ENCODE data around the gene GNB4.

GNB4 gene

GRCh38 chr3:179452176-179452564 lies 900 bp upstream of the GNB4 start:
- Mint-ChIP-seq H3K27ac (no peak overlapping the region), H3K4me3 (peak overlapping the region; percentile 74)
- DNase-seq (ENCODE audit: low spot score in 2 of 2), result no peak

GRCh38 chr3:179450901-179451264 lies 387 bp downstream of the GNB4 start:
- H3K36me3 Mint-ChIP-seq, result no peaks in the 10 kb centered on the region
- ATAC-seq (peak; percentile 61), DNase-seq (ENCODE audit: low spot score in 2 of 2) (no peak)
- no peak overlapping the region for H3K27ac Mint-ChIP-seq
- H3K9me3 Mint-ChIP-seq, result no peaks in the 10 kb centered on the region
- peaks cover 11% of the 10 kb centered on the region for H3K4me1 Mint-ChIP-seq
- H3K4me3 Mint-ChIP-seq, result peak overlapping the region; percentile 65

More at GRCh38 chr3:179452176-179452564, 900 bp upstream of the GNB4 start:
- H3K9me3 Mint-ChIP-seq, result no peaks in the 10 kb centered on the region
- H3K36me3 Mint-ChIP-seq, result no peaks in the 10 kb centered on the region
- no peak for ATAC-seq
- peaks cover 11% of the 10 kb centered on the region for H3K4me1 Mint-ChIP-seq

GRCh38 chr3:179450261-179450701 lies 989 bp downstream of the GNB4 start:
- ATAC-seq, result no peak
- Mint-ChIP-seq H3K36me3 (no peaks in the 10 kb centered on the region), H3K9me3 (no peaks in the 10 kb centered on the region), H3K27ac (no peak overlapping the region), H3K4me1 (peaks cover 11% of the 10 kb centered on the region), H3K4me3 (peak overlapping the region; percentile 65)
- DNase-seq (ENCODE audit: low spot score in 2 of 2), result no peak

- H3K4me1 Mint-ChIP-seq, result peaks cover 11% of the 10 kb centered on the region
- ATAC-seq, result no peak
- H3K27ac Mint-ChIP-seq, result no peak overlapping the region
- no peak for DNase-seq (ENCODE audit: low spot score in 2 of 2)
- no peaks in the 10 kb centered on the region for H3K36me3 Mint-ChIP-seq
- H3K9me3 Mint-ChIP-seq, result no peaks in the 10 kb centered on the region
- peak overlapping the region; percentile 65 for H3K4me3 Mint-ChIP-seq
Measured at GRCh38 chr3:179449636-179450035, 1.6 kb downstream of the GNB4 start.

GRCh38 chr3:179447251-179447650 lies 4.0 kb downstream of the GNB4 start:
- H3K4me1 Mint-ChIP-seq, result peaks cover 11% of the 10 kb centered on the region
- ATAC-seq, result no peak
- H3K27ac Mint-ChIP-seq, result no peak overlapping the region
- no peaks in the 10 kb centered on the region for H3K36me3 Mint-ChIP-seq
- DNase-seq (ENCODE audit: low spot score in 2 of 2), result no peak
- H3K4me3 Mint-ChIP-seq, result no peak overlapping the region
- no peaks in the 10 kb centered on the region for H3K9me3 Mint-ChIP-seq

- ATAC-seq (no peak), DNase-seq (ENCODE audit: low spot score in 2 of 2) (no peak)
- Mint-ChIP-seq H3K27ac (no peak overlapping the region), H3K4me3 (no peak overlapping the region), H3K9me3 (no peaks in the 10 kb centered on the region), H3K4me1 (peaks cover 7% of the 10 kb centered on the region), H3K36me3 (no peaks in the 10 kb centered on the region)
Measured at GRCh38 chr3:179446501-179446900, 4.8 kb downstream of the GNB4 start.

GRCh38 chr3:179438841-179439240 lies 12.4 kb downstream of the GNB4 start:
- no peaks in the 10 kb centered on the region for H3K36me3 Mint-ChIP-seq
- H3K4me3 Mint-ChIP-seq, result no peak overlapping the region
- H3K9me3 Mint-ChIP-seq, result no peaks in the 10 kb centered on the region
- H3K27ac Mint-ChIP-seq, result no peak overlapping the region
- no peak for DNase-seq (ENCODE audit: low spot score in 2 of 2)
- H3K4me1 Mint-ChIP-seq, result no peaks in the 10 kb centered on the region
- ATAC-seq, result no peak

- Mint-ChIP-seq H3K9me3 (no peaks in the 10 kb centered on the region), H3K4me3 (no peak overlapping the region), H3K36me3 (no peaks in the 10 kb centered on the region), H3K4me1 (no peaks in the 10 kb centered on the region), H3K27ac (no peak overlapping the region)
- ATAC-seq (no peak), DNase-seq (ENCODE audit: low spot score in 2 of 2) (no peak)
Measured at GRCh38 chr3:179436517-179436916, 14.8 kb downstream of the GNB4 start.

- ATAC-seq, result no peak
- Mint-ChIP-seq H3K9me3 (no peaks in the 10 kb centered on the region), H3K4me3 (no peak overlapping the region), H3K4me1 (no peaks in the 10 kb centered on the region), H3K27ac (no peak overlapping the region), H3K36me3 (no peaks in the 10 kb centered on the region)
- no peak for DNase-seq (ENCODE audit: low spot score in 2 of 2)
Measured at GRCh38 chr3:179432451-179432850, 18.8 kb downstream of the GNB4 start.

GRCh38 chr3:179432021-179432420 lies 19.2 kb downstream of the GNB4 start:
- H3K4me3 Mint-ChIP-seq, result no peak overlapping the region
- no peaks in the 10 kb centered on the region for H3K36me3 Mint-ChIP-seq
- no peaks in the 10 kb centered on the region for H3K9me3 Mint-ChIP-seq
- no peaks in the 10 kb centered on the region for H3K4me1 Mint-ChIP-seq
- no peak overlapping the region for H3K27ac Mint-ChIP-seq
- ATAC-seq (no peak), DNase-seq (ENCODE audit: low spot score in 2 of 2) (no peak)

GRCh38 chr3:179430277-179430870 lies 20.9 kb downstream of the GNB4 start:
- DNase-seq (ENCODE audit: low spot score in 2 of 2) (no peak), ATAC-seq (no peak)
- H3K36me3 Mint-ChIP-seq, result no peaks in the 10 kb centered on the region
- no peaks in the 10 kb centered on the region for H3K9me3 Mint-ChIP-seq
- H3K4me1 Mint-ChIP-seq, result no peaks in the 10 kb centered on the region
- no peak overlapping the region for H3K4me3 Mint-ChIP-seq
- no peak overlapping the region for H3K27ac Mint-ChIP-seq

GRCh38 chr3:179428876-179429548 lies 22.3 kb downstream of the GNB4 start:
- H3K4me1 Mint-ChIP-seq, result no peaks in the 10 kb centered on the region
- no peak overlapping the region for H3K27ac Mint-ChIP-seq
- no peaks in the 10 kb centered on the region for H3K9me3 Mint-ChIP-seq
- H3K36me3 Mint-ChIP-seq, result no peaks in the 10 kb centered on the region
- no peak overlapping the region for H3K4me3 Mint-ChIP-seq
- no peak for DNase-seq (ENCODE audit: low spot score in 2 of 2)
- no peak for ATAC-seq

GRCh38 chr3:179425075-179425474 lies 26.2 kb downstream of the GNB4 start:
- DNase-seq (ENCODE audit: low spot score in 2 of 2) (no peak), ATAC-seq (no peak)
- Mint-ChIP-seq H3K9me3 (no peaks in the 10 kb centered on the region), H3K4me3 (no peak overlapping the region), H3K36me3 (no peaks in the 10 kb centered on the region), H3K4me1 (no peaks in the 10 kb centered on the region), H3K27ac (no peak overlapping the region)

- no peak for ATAC-seq
- H3K4me3 Mint-ChIP-seq, result no peak overlapping the region
- H3K27ac Mint-ChIP-seq, result no peak overlapping the region
- H3K9me3 Mint-ChIP-seq, result no peaks in the 10 kb centered on the region
- H3K4me1 Mint-ChIP-seq, result no peaks in the 10 kb centered on the region
- DNase-seq (ENCODE audit: low spot score in 2 of 2), result no peak
- no peaks in the 10 kb centered on the region for H3K36me3 Mint-ChIP-seq
Measured at GRCh38 chr3:179421500-179421899, 29.8 kb downstream of the GNB4 start.

- ATAC-seq (no peak), DNase-seq (ENCODE audit: low spot score in 2 of 2) (no peak)
- H3K36me3 Mint-ChIP-seq, result no peaks in the 10 kb centered on the region
- no peaks in the 10 kb centered on the region for H3K4me1 Mint-ChIP-seq
- H3K27ac Mint-ChIP-seq, result no peak overlapping the region
- H3K4me3 Mint-ChIP-seq, result no peak overlapping the region
- no peaks in the 10 kb centered on the region for H3K9me3 Mint-ChIP-seq
Measured at GRCh38 chr3:179418610-179419009, 32.7 kb downstream of the GNB4 start.

GRCh38 chr3:179416681-179417080 lies 34.6 kb downstream of the GNB4 start:
- Mint-ChIP-seq H3K4me1 (no peaks in the 10 kb centered on the region), H3K4me3 (no peak overlapping the region), H3K27ac (no peak overlapping the region), H3K9me3 (no peaks in the 10 kb centered on the region), H3K36me3 (peaks cover 4% of the 10 kb centered on the region)
- ATAC-seq (no peak), DNase-seq (ENCODE audit: low spot score in 2 of 2) (no peak)
